ENCODE results near the gene CMTR1. TPM values are rescaled to one million over a fixed set of nuclear protein-coding genes. Genes with fewer than 3 reads are reported as not detected.

The CMTR1 gene
- total RNA-seq, 4 donors from 2014 or later = 27.0 to 65.7 (median 28.9) TPM

DNA sequence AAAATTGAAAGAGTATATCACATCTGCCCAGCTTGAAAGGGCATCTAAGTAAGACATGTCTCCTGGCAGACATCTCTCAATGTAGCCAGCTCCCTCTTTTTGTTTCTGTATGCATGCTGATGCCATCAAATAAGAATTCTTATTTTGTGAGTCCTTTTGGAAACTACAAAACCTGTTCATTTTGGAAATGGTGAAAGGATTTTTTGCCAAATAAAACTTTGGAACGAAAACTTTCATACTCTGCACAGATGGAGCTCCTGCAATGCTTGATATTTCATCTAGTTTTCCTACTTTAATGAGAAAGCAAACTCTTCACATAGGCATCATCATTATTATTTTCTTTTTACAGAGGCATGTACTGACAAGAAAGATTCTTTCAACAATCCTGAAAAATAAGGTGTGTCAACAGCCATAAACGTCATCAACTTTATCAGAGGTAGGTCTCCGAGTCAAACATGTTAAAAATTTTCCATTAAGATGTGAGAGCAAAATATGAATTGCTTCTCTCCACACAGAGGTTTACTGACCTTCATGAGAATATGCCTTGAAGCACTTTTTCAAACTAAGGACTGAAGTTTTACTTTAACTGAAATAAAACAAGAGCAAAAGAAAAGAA is 26.2 kb upstream of the CMTR1 start:
- WGBS = 38% methylated on average over 3 of the region's 3 CpGs
- Histone ChIP-seq H3K4me1 (peaks cover 11% of the 10 kb centered on the region), H3K36me3 (no peaks in the 10 kb centered on the region), H3K27me3 (no peaks in the 10 kb centered on the region), H3K9me3 (no peaks in the 10 kb centered on the region), H3K27ac (peak overlapping the region; percentile 18), H3K4me3 (no peak overlapping the region)
- TF ChIP-seq, protein P1, sequence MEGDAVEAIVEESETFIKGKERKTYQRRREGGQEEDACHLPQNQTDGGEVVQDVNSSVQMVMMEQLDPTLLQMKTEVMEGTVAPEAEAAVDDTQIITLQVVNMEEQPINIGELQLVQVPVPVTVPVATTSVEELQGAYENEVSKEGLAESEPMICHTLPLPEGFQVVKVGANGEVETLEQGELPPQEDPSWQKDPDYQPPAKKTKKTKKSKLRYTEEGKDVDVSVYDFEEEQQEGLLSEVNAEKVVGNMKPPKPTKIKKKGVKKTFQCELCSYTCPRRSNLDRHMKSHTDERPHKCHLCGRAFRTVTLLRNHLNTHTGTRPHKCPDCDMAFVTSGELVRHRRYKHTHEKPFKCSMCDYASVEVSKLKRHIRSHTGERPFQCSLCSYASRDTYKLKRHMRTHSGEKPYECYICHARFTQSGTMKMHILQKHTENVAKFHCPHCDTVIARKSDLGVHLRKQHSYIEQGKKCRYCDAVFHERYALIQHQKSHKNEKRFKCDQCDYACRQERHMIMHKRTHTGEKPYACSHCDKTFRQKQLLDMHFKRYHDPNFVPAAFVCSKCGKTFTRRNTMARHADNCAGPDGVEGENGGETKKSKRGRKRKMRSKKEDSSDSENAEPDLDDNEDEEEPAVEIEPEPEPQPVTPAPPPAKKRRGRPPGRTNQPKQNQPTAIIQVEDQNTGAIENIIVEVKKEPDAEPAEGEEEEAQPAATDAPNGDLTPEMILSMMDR (IDR thresholded peaks at IDR 0.05) = no peak
- no peak for TF ChIP-seq EP300 (IDR thresholded peaks at IDR 0.05)
- TF ChIP-seq POLR2A (IDR thresholded peaks at IDR 0.05) = no peak
- no peak for TF ChIP-seq POLR2AphosphoS5 (IDR thresholded peaks at IDR 0.05)
- no peak for DNase-seq (ENCODE audit: low spot score in 2 of 2)

DNA sequence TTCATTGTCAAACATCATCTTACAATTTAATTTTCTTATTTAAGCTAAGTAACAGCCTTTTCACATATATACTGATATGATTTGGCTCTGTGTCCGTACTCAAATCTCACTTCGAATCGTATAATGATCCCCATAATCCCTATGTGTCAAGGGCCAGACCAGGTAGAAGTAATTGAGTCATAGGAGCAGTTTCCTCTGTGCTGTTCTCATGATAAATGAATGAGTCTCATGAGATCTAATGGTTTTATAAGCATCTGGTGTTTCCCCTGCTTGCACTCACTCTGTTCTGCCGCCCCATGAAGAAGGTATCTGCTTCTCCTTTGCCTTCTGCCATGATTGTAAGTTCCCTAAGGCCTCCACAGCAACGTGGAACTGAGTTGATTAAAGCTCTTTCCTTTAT is 25.1 kb upstream of the CMTR1 start:
- no peaks in the 10 kb centered on the region for H3K36me3 ChIP-seq
- no peaks in the 10 kb centered on the region for H3K9me3 ChIP-seq
- H3K4me3 ChIP-seq = no peak overlapping the region
- no peak for DNase-seq (ENCODE audit: low spot score in 2 of 2)
- WGBS = 73% methylated on average over 5 of the region's 5 CpGs
- H3K4me1 ChIP-seq = peaks cover 11% of the 10 kb centered on the region
- TF ChIP-seq, protein P1 (IDR thresholded peaks at IDR 0.05) = no peak
- TF ChIP-seq POLR2A (IDR thresholded peaks at IDR 0.05) (no peak), POLR2AphosphoS5 (IDR thresholded peaks at IDR 0.05) (no peak), EP300 (IDR thresholded peaks at IDR 0.05) (no peak)
- no peaks in the 10 kb centered on the region for H3K27me3 ChIP-seq
- no peak overlapping the region for H3K27ac ChIP-seq

DNA sequence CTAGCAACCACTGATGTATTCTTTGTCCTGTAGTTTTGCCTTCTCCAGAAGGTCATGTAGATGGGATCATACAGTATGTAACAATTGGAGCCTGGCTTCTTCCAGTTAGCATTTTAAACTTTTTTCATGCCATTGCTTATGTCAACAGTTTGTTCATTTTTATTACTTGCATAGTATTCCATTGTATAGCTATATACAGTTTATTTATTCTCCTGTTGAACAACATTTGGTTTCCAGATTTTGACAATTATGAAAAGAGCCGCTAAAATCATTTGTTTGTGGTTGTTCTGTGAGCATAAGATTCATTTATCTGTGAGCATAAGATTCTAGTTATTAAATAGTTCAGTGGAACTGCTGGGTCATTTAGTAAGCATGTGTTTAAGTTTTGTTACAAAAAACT is 23.5 kb upstream of the CMTR1 start:
- WGBS = 55% methylated on average over 1 of the region's 1 CpG
- DNase-seq (ENCODE audit: low spot score in 2 of 2) = no peak
- no peaks in the 10 kb centered on the region for H3K36me3 ChIP-seq

DNA sequence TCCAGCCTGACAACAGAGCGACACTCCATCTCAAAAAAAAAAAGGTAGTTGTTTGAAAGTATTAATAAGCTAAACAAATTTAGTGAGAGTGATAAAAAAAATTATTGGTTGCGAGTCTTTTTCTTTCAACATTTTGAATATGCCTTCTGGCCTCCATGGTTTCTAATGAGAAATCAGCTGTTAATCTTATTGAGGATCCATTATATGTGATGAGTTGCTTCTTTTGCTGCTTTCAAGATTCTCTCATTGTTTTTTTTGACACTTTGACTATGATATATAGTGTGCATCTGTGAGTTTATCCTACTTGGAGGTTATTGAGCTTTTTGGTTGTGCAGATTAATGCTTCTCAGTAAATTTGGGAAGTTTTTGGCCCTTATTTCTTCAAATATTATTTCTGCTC is 15.6 kb upstream of the CMTR1 start:
- DNase-seq (ENCODE audit: low spot score in 2 of 2) = no peak
- Histone ChIP-seq H3K27me3 (no peaks in the 10 kb centered on the region), H3K4me1 (no peaks in the 10 kb centered on the region), H3K4me3 (no peak overlapping the region), H3K9me3 (peaks cover 5% of the 10 kb centered on the region), H3K36me3 (no peaks in the 10 kb centered on the region), H3K27ac (no peak overlapping the region)
- TF ChIP-seq EP300 (IDR thresholded peaks at IDR 0.05) (no peak), POLR2A (IDR thresholded peaks at IDR 0.05) (no peak), POLR2AphosphoS5 (IDR thresholded peaks at IDR 0.05) (no peak)
- TF ChIP-seq, protein P1 (IDR thresholded peaks at IDR 0.05) = no peak
- WGBS = 99% methylated on average over 2 of the region's 2 CpGs

More for the DNA sequence above, 23.5 kb upstream of the CMTR1 start:
- no peak for TF ChIP-seq POLR2AphosphoS5 (IDR thresholded peaks at IDR 0.05)
- TF ChIP-seq, protein P1 (IDR thresholded peaks at IDR 0.05) = no peak
- no peak for TF ChIP-seq EP300 (IDR thresholded peaks at IDR 0.05)
- no peak for TF ChIP-seq POLR2A (IDR thresholded peaks at IDR 0.05)
- H3K4me1 ChIP-seq = peaks cover 11% of the 10 kb centered on the region
- no peak overlapping the region for H3K4me3 ChIP-seq
- H3K27ac ChIP-seq = no peak overlapping the region
- no peaks in the 10 kb centered on the region for H3K27me3 ChIP-seq
- H3K9me3 ChIP-seq = no peaks in the 10 kb centered on the region

DNA sequence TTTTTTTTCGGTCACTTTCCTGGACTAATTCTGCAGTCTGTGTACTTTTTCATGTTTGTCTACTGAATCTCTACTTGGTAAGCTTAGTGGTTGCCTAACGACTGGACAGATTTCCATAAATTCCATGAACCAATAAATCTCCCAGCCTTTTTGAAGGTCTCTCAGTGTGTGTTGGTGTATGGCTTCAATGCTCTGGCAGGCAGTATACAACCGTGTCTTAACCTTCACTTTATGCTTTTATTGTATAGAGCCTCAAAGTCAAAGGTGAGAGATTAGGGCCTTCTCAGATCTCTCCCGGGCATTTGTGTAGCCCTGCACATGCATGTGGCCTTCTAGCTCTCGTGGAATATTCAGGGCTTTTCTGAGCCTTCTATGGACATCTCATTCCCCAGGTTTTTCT is 14.3 kb upstream of the CMTR1 start:
- no peak for TF ChIP-seq POLR2A (IDR thresholded peaks at IDR 0.05)
- no peak for TF ChIP-seq POLR2AphosphoS5 (IDR thresholded peaks at IDR 0.05)
- TF ChIP-seq EP300 (IDR thresholded peaks at IDR 0.05) = no peak
- TF ChIP-seq, protein P1 (IDR thresholded peaks at IDR 0.05) = no peak
- H3K4me1 ChIP-seq = no peaks in the 10 kb centered on the region
- WGBS = 68% methylated on average over 5 of the region's 5 CpGs
- no peaks in the 10 kb centered on the region for H3K27me3 ChIP-seq
- no peaks in the 10 kb centered on the region for H3K36me3 ChIP-seq
- DNase-seq (ENCODE audit: low spot score in 2 of 2) = no peak
- no peak overlapping the region for H3K27ac ChIP-seq
- peaks cover 5% of the 10 kb centered on the region for H3K9me3 ChIP-seq
- H3K4me3 ChIP-seq = no peak overlapping the region

Data from suprapubic skin (tissue), 4 donors.